ENCODE data around the gene UGGT2. TPM values are rescaled to one million over a fixed set of nuclear protein-coding genes. Genes with fewer than 3 reads are reported as not detected.

UGGT2 gene
- total and polyA plus RNA-seq, 9 of the 15 experiments (the other 6 are each of a cell fraction or from before 2014, with no cell fraction given): 3.5 to 24.5 (median 18.3) TPM

- no peak for TF ChIP-seq ZNF609 (CRISPR knock-in tag; IDR thresholded peaks at IDR 0.05; ENCODE audit: borderline replicate concordance)
- 0 out of 4 replicates have a peak, but pooled peaks of 1 of the 2 experiments have one; percentile 16 for TF ChIP-seq MAZ (CRISPR knock-in tag; conservative IDR thresholded peaks at IDR 0.05 in 1 of 2, IDR thresholded peaks at IDR 0.05 in 1 of 2)
- peak; percentile 86 for TF ChIP-seq CXXC5 (CRISPR knock-in tag; IDR thresholded peaks at IDR 0.05)
- peak; percentile 32; the same call in 1 of the 2 replicates for TF ChIP-seq HCFC1 (IDR thresholded peaks at IDR 0.05; ENCODE audit: low read depth, low read length)
- no peak for TF ChIP-seq MED1 (CRISPR knock-in tag; IDR thresholded peaks at IDR 0.05; ENCODE audit: borderline replicate concordance)
- TF ChIP-seq HMGN3 (IDR thresholded peaks at IDR 0.05; ENCODE audit: borderline replicate concordance, extremely low read depth, insufficient read length, low read depth, low read length): peak; percentile 20
- peak; percentile 80 for TF ChIP-seq ELF1 (tag; IDR thresholded peaks at IDR 0.05)
- TF ChIP-seq POLR2A (conservative IDR thresholded peaks at IDR 0.05): peak; percentile 89
- 0 out of 2 replicates have a peak, but pooled peaks have one; percentile 52 for TF ChIP-seq ATF3 (IDR thresholded peaks at IDR 0.05)
- TF ChIP-seq ATF3 (CRISPR knock-in tag; conservative IDR thresholded peaks at IDR 0.05): no peak
- peak; percentile 94 for TF ChIP-seq GABPB1 (CRISPR knock-in tag; IDR thresholded peaks at IDR 0.05)
- no peak for TF ChIP-seq ZNF778 (CRISPR knock-in tag; IDR thresholded peaks at IDR 0.05)
- TF ChIP-seq ZNF589 (CRISPR knock-in tag; IDR thresholded peaks at IDR 0.05; ENCODE audit: low read depth): peak; percentile 37; the same call in 1 of the 2 replicates
- no peak for TF ChIP-seq SNRNP70 (optimal IDR thresholded peaks at IDR 0.05; ENCODE audit: low read depth, low read length)
- TF ChIP-seq SAP30 (IDR thresholded peaks at IDR 0.05; ENCODE audit: borderline replicate concordance, insufficient read depth, low read depth, low read length, poor library complexity, severe bottlenecking): peak; percentile 78
- peak; percentile 74; the same call in 1 of the 2 replicates for TF ChIP-seq HNRNPL (IDR thresholded peaks at IDR 0.05; ENCODE audit: low read depth, low read length)
- peak; percentile 46; the same call in 1 of the 2 replicates for TF ChIP-seq ZBTB2 (IDR thresholded peaks at IDR 0.05)
- TF ChIP-seq JUN (IDR thresholded peaks at IDR 0.05; ENCODE audit: borderline replicate concordance, low read depth, low read length): peak; percentile 14; the same call in 1 of the 2 replicates
- TF ChIP-seq JUN (CRISPR knock-in tag; IDR thresholded peaks at IDR 0.05; ENCODE audit: borderline replicate concordance): no peak
- TF ChIP-seq TBP (optimal IDR thresholded peaks at IDR 0.05; ENCODE audit: low read depth, low read length): peak; percentile 80
These were observed at the start of gene UGGT2 (continued) for GRCh38 chr13:96053003-96053703.
